HG02759 (cell line): ENCODE measurements around the gene NEDD4.
"Not testable (repeated sequence)": the region's sequence is repeated elsewhere in the genome, so short reads cannot be mapped to it uniquely, and the experiment has no call there.

ENCODE experiments used
- ATAC-seq: cut with Tn5 transposase; IDR thresholded peaks from one replicate; pipeline ENCODE4 v1.9.1; 2021; ENCODE audit warnings: mild to moderate bottlenecking, moderate library complexity; ENCODE audit not compliant: unreplicated experiment

Gene NEDD4

DNA sequence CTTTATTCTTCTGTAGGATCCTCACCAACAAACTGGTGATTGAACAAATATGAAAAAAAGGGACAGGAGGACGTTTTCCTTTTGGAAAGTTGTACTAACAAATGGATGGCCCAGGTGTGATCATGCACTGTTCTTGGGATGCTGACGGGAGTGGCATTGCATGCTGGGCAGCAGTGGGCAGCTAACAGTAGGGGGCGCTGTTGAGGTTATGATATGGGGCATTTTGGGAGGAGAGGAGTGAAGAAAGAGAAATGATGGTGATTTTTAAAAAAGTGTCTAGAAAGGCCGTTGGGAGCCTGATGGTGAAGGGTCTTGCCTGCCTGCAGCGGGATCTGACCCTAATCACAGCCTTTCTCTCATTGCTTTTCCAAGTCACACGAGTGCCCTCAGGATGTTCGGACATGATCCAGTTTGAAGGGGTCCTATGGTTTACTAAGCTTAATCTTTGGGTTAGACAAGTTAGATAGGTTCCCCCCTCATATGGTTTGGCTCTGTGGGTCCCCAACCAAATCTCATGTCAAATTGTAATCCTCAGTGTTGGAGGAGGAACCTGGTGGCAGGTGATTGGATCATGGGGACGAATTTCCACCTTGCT, 204.2 kb downstream of the NEDD4 start:
- no peak for ATAC-seq

GRCh38 chr15:55786341-55786740, 207.1 kb downstream of the NEDD4 start:
- no peak for ATAC-seq

GRCh38 chr15:55785593-55785992, 207.8 kb downstream of the NEDD4 start:
- ATAC-seq = not testable (repeated sequence)

GRCh38 chr15:55784286-55784685, 209.1 kb downstream of the NEDD4 start:
- ATAC-seq = no peak

- ATAC-seq = no peak
These were observed 210.5 kb downstream of the NEDD4 start for GRCh38 chr15:55782901-55783300.

DNA sequence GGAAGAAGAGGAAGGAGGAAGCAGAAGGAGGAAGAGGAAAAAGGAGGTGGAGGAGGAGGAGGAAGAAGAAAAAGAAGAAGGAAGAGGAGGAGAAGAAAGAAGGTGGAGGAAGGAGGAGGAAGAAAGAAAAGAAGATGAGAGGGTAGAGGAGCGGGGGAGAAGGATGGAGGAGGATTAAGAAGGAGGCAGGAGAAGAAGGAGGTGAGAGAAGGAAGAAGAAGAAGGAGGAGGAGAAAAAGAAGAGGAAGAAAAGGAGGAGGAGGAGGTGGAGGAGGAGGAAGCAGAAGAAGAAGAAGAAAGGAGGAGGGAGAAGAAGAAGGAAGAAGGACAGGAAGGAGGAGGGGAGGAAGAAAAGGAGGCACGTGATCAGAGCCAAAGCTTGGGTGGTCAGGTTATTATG, 213.1 kb downstream of the NEDD4 start:
- ATAC-seq = no peak

DNA sequence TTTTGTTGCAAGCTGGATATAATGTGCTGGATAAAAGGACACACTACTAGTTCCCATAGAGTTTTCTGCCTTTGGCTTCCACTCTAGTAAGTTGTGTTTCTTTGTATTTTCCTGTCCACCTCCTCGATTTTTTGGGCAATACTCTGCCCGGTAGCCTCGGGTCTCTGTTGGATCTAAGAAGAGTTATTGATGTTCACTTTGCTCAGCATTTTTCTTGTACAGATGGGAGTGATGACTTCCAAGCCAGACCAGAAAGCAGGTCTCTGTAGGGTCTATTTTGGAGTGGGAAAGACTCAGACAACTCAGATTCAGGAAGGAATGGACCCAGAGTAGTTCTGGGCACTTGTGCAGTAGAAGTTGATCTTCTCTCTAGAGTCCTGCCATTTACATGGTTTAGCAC, 214.5 kb downstream of the NEDD4 start:
- no peak for ATAC-seq
